HepG2 (cell line): ENCODE data around the gene CHKA. TPM values are rescaled to one million over a fixed set of nuclear protein-coding genes. Genes with fewer than 3 reads are reported as not detected.

Experiments
- ATAC-seq: fragments of 200-7000 bp; cut with Tn5 transposase; 3 replicates; pipeline ENCODE4 v1.9.1; 2020; ENCODE audit warnings: mild to moderate bottlenecking, moderate library complexity
- BruUV-seq: library from RNA; stranded (reverse); fragments of 400-500 nt; replicated peaks from 2 replicates; lab custom pipeline; 2021; lab: Mats Ljungman, UMichigan
- CTCF ChIA-PET: fragments of 300-600 bp; formaldehyde crosslinking; extraction: SDS; loops from one replicate; lab custom pipeline; 2021; ENCODE audit warnings: low total read pairs, inconsistent platforms, low intra/inter-chr PET ratio; lab: Yijun Ruan, JAX
- POLR2A ChIA-PET: fragments of 350-600 bp; sonication (Branson Sonifier 250); formaldehyde crosslinking; loops from one replicate; lab custom pipeline; 2020; ENCODE audit warnings: antibody characterized with exemption, inconsistent platforms; lab: Yijun Ruan, JAX
- DNase-seq: peaks from one replicate; pipeline ENCODE4 v3.0.0-alpha.2; 2015; ENCODE audit warnings: low spot score
- FAIRE-seq: peaks from 3 replicates; lab custom pipeline; 2011; peaks lifted over from hg19 to GRCh38; lab: Jason Lieb, UNC
- H2AFZ ChIP-seq: one replicate; pipeline ENCODE4 v1.6.1; 2011; ENCODE audit warnings: low read length, inconsistent platforms
- H3K27ac ChIP-seq: fragments of 300-600 bp; 3 replicates; pipeline ENCODE4 v1.8.0; 2011; ENCODE audit warnings: mixed run types, mild to moderate bottlenecking, mixed read lengths, low read length, inconsistent platforms; ENCODE audit not compliant: insufficient read depth; ENCODE audit errors: extremely low read length
- H3K27me3 ChIP-seq, 2 experiments: fragments of 200-600 bp in 1 of 2; 2 replicates in 1 of 2; 3 replicates in 1 of 2; pipeline versions ENCODE4 v1.6.0 to v1.8.0; 2011; ENCODE audit warnings: low read length in 2 of 2, mild to moderate bottlenecking in 2 of 2, moderate library complexity in 2 of 2, inconsistent platforms in 1 of 2; ENCODE audit not compliant: insufficient read depth in 2 of 2, control insufficient read depth in 1 of 2
- H3K36me3 ChIP-seq, 2 experiments: fragments of 200-600 bp in 1 of 2; replicated peaks in 1 of 2; 2 replicates in 1 of 2; 3 replicates in 1 of 2; pipeline versions ENCODE4 v1.5.1 to v1.8.0; 2011; ENCODE audit warnings: low read length in 2 of 2, inconsistent platforms in 1 of 2; ENCODE audit not compliant: insufficient read depth in 2 of 2, control insufficient read depth in 1 of 2
- H3K4me1 ChIP-seq: 2 replicates; pipeline ENCODE4 v1.5.1; 2012; ENCODE audit warnings: low read length, inconsistent platforms; ENCODE audit not compliant: insufficient read depth
- H3K4me2 ChIP-seq: 2 replicates; pipeline ENCODE4 v1.6.0; 2011; ENCODE audit warnings: low read depth, low read length, inconsistent platforms
- H3K4me3 ChIP-seq, 3 experiments: fragments of 200-600 bp in 1 of 3; sonication (generic), shearing (Covaris generic) in 1 of 3; replicated peaks in 1 of 3; 2 replicates each; pipeline ENCODE4 v1.5.1; 2011 to 2016; ENCODE audit warnings: low read length in 3 of 3, inconsistent platforms in 2 of 3, low read depth in 2 of 3, mild to moderate bottlenecking in 2 of 3, control low read depth in 1 of 3, mixed read lengths in 1 of 3; ENCODE audit not compliant: insufficient read depth in 1 of 3
- H3K79me2 ChIP-seq: one replicate; pipeline ENCODE4 v1.6.1; 2011; ENCODE audit warnings: low read length, inconsistent platforms; ENCODE audit not compliant: insufficient read depth
- H3K9ac ChIP-seq: 2 replicates; pipeline ENCODE4 v1.6.0; 2011; ENCODE audit warnings: mild to moderate bottlenecking, low read depth, low read length, inconsistent platforms; ENCODE audit not compliant: insufficient read depth
- H3K9me3 ChIP-seq: 2 replicates; pipeline ENCODE4 v1.5.1; 2012; ENCODE audit warnings: mild to moderate bottlenecking, low read length
- H4K20me1 ChIP-seq: 2 replicates; pipeline ENCODE4 v1.6.0; 2011; ENCODE audit warnings: inconsistent platforms, mild to moderate bottlenecking, low read length, moderate library complexity; ENCODE audit not compliant: insufficient read depth
- AKAP8 ChIP-seq: sonication (generic); formaldehyde crosslinking; IDR thresholded peaks from 2 replicates; pipeline ENCODE4 v1.5.1; 2020; ENCODE audit warnings: mild to moderate bottlenecking, missing genetic modification reagents
- GPBP1L1 ChIP-seq: sonication (generic); formaldehyde crosslinking; IDR thresholded peaks from 2 replicates; pipeline ENCODE4 v1.5.0; 2020; ENCODE audit warnings: mild to moderate bottlenecking, missing genetic modification reagents
- NBN ChIP-seq: fragments of 450-650 bp; conservative IDR thresholded peaks from 2 replicates; pipeline ENCODE4 v1.6.1; 2017
- NONO ChIP-seq, 2 experiments: fragments of 450-650 bp in 1 of 2; sonication (generic) in 1 of 2; formaldehyde crosslinking in 1 of 2; IDR thresholded peaks in 1 of 2; conservative IDR thresholded peaks in 1 of 2; 2 replicates each; pipeline versions ENCODE4 v1.6.1 to v1.8.0; 2017 to 2022; ENCODE audit warnings: mild to moderate bottlenecking in 1 of 2, missing genetic modification reagents in 1 of 2, moderate library complexity in 1 of 2
- WGBS: methylation state at CpG from one replicate; pipeline ENCODE4 v1.1.6; 2017; ENCODE audit warnings: low lambda C conversion rate; 5-methylcytosine and 5-hydroxymethylcytosine counted together
- in situ Hi-C: cut with HindIII; loops from 2 replicates; pipeline ENCODE4 v1.10.0; 2017; ENCODE audit warnings: low pct_unique_long_range_greater_than_20kb; ENCODE audit not compliant: extremely low pct_ligation_motif_present
- intact Hi-C: fragments of 100-400 bp; cut with micrococcal nuclease; formaldehyde crosslinking; loops from one replicate; pipeline ENCODE4 v1.10.0; 2022; ENCODE audit not compliant: unreplicated experiment
- polyA plus RNA-seq, 8 experiments: library from polyadenylated mRNA; depleted of rRNA in 3 of 8; stranded (reverse) in 7 of 8; unstranded in 1 of 8; fragments of >200 nt; fragmentation: Illumina TruSeq in 4 of 8; extraction: Trizol in 4 of 8; gene quantifications; 2 replicates each; pipeline versions ENCODE4 v1.2.1 to v1.2.3, GENCODE V29; 2011 to 2016; ENCODE audit warnings: low read depth in 4 of 8, missing spikeins in 1 of 8, mixed read lengths in 1 of 8; ENCODE audit not compliant: insufficient read depth in 1 of 8
- total RNA-seq, 5 experiments: library from RNA; depleted of rRNA; stranded (reverse); fragments of >200 nt; fragmentation: Illumina TruSeq; extraction: Trizol; gene quantifications; 2 replicates each; pipeline ENCODE4 v1.2.3, GENCODE V29; 2016; ENCODE audit warnings: low read depth in 1 of 5
- TF ChIP-seq, protein P1 (sequence below): sonication (generic); formaldehyde crosslinking; IDR thresholded peaks from 2 replicates; pipeline ENCODE4 v1.4.0; 2020; ENCODE audit warnings: missing genetic modification reagents

Gene CHKA
- total and polyA plus RNA-seq, 2 of the 13 experiments (the other 11 are each of a cell fraction or from before 2014, with no cell fraction given): 71.6 to 92.7 TPM

DNA sequence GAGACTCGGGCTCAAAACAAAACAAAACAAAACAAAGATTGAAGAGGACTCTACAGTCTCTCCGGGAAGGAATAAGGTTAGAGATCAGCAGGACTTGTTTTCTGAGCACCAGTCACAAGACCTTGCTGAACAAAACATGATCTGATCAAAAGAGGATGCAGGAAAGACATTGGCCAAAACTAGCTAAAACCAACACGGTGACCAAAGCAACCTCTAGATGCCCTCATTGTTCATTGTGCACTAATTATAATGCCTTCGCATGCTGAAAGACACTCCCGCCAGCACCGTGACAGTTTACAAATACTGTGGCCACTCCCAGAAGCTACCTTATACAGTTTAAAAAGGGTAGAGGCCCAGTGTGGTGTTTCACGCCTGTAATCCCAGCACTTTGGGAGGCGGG lies 15.7 kb upstream of the CHKA start:
- ATAC-seq: no peak

More for the DNA sequence above, 15.7 kb upstream of the CHKA start:
- DNase-seq: peak; percentile 47
- H3K4me1 ChIP-seq: peaks cover 61% of the 10 kb centered on the region
- H2AFZ ChIP-seq: no peak overlapping the region
- POLR2A ChIA-PET: interaction anchor here (0.6 to 5.8 kb wide), 5 partner anchors 9 to 19 kb away, joined by 3 to 91 read pairs (median 9); partner anchors contain the start of gene CHKA
- TF ChIP-seq NONO (IDR thresholded peaks at IDR 0.05): no peak
- 0 out of 2 replicates have a peak, but pooled peaks have one; percentile 32 for TF ChIP-seq NONO (CRISPR knock-in tag; conservative IDR thresholded peaks at IDR 0.05)
- TF ChIP-seq, protein P1, sequence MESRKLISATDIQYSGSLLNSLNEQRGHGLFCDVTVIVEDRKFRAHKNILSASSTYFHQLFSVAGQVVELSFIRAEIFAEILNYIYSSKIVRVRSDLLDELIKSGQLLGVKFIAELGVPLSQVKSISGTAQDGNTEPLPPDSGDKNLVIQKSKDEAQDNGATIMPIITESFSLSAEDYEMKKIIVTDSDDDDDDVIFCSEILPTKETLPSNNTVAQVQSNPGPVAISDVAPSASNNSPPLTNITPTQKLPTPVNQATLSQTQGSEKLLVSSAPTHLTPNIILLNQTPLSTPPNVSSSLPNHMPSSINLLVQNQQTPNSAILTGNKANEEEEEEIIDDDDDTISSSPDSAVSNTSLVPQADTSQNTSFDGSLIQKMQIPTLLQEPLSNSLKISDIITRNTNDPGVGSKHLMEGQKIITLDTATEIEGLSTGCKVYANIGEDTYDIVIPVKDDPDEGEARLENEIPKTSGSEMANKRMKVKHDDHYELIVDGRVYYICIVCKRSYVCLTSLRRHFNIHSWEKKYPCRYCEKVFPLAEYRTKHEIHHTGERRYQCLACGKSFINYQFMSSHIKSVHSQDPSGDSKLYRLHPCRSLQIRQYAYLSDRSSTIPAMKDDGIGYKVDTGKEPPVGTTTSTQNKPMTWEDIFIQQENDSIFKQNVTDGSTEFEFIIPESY (CRISPR knock-in tag): peak; percentile 80
- TF ChIP-seq AKAP8 (CRISPR knock-in tag): no peak
- TF ChIP-seq GPBP1L1: no peak
- no peak for TF ChIP-seq NBN
- TF ChIP-seq, all 625 proteins: peak for 2
- Histone ChIP-seq H3K4me3 (no peak overlapping the region), H4K20me1 (no peaks in the 10 kb centered on the region), H3K36me3 (no peaks in the 10 kb centered on the region), H3K4me2 (no peak overlapping the region), H3K27me3 (no peaks in the 10 kb centered on the region), H3K27ac (peak overlapping the region; percentile 28), H3K79me2 (no peaks in the 10 kb centered on the region), H3K9ac (no peak overlapping the region), H3K9me3 (peaks cover 30% of the 10 kb centered on the region)
- WGBS: 90% methylated on average over 8 of the region's 8 CpGs
- no peak for FAIRE-seq
- intact Hi-C loops (no loop called here), in situ Hi-C loops (no loop called here)
- no TSS peak for BruUV-seq
- CTCF ChIA-PET: no interaction called here
